Measurements from ENCODE around the gene RPS19BP1.

GRCh38 chr22:39519681-39520225, 12.8 kb downstream of the RPS19BP1 start:
- TF ChIP-seq POLR2A (IDR thresholded peaks at IDR 0.05): peak; percentile 63
- peak in 3 of 4 experiments; percentile 12 to 48 (median 42) for TF ChIP-seq CTCF (IDR thresholded peaks at IDR 0.05)
- TF ChIP-seq POLR2AphosphoS5 (IDR thresholded peaks at IDR 0.05): no peak
